GM12878 (cell line): ENCODE results near the gene VDR. TPM values are rescaled to one million over a fixed set of nuclear protein-coding genes. Genes with fewer than 3 reads are reported as not detected.

Source experiments
- ATAC-seq: fragments of 200-7000 bp; cut with Tn5 transposase; 3 replicates; pipeline ENCODE4 v1.9.1; 2020; ENCODE audit warnings: mild to moderate bottlenecking, moderate library complexity
- BruUV-seq: library from RNA; stranded (reverse); fragments of 400-500 nt; replicated peaks from 2 replicates; lab custom pipeline; 2021; lab: Mats Ljungman, UMichigan
- CTCF ChIA-PET: fragments of 300-600 bp; sonication (Branson Sonifier 250); formaldehyde crosslinking; extraction: SDS; loops from one replicate; lab custom pipeline; 2021; ENCODE audit warnings: inconsistent platforms; lab: Yijun Ruan, JAX
- POLR2A ChIA-PET: fragments of 350-600 bp; formaldehyde crosslinking; extraction: SDS; loops from one replicate; lab custom pipeline; 2021; ENCODE audit warnings: inconsistent platforms; lab: Charles Lee
- RAD21 ChIA-PET: fragments of 300-600 bp; sonication (Branson Sonifier 250); formaldehyde crosslinking; loops from one replicate; lab custom pipeline; 2023; ENCODE audit warnings: antibody characterized with exemption; ENCODE audit not compliant: unreplicated experiment; lab: Charles Lee
- SMC1A ChIA-PET: fragments of 300-600 bp; sonication (Branson Sonifier 250); formaldehyde crosslinking; loops from one replicate; lab custom pipeline; 2023; ENCODE audit not compliant: unreplicated experiment, uncharacterized antibody; lab: Charles Lee
- DNase-seq: peaks from one replicate; pipeline ENCODE4 v3.0.0-alpha.2; 2011; ENCODE audit warnings: low read depth, low spot score
- FAIRE-seq: peaks from 3 replicates; lab custom pipeline; 2011; peaks lifted over from hg19 to GRCh38; lab: Jason Lieb, UNC
- H2AFZ ChIP-seq: 2 replicates; pipeline ENCODE4 v1.6.0; 2011; ENCODE audit warnings: low read depth, low read length, control low read depth; ENCODE audit not compliant: control insufficient read depth
- H3K27ac ChIP-seq: 2 replicates; pipeline ENCODE4 v1.5.1; 2011; ENCODE audit warnings: control low read depth; ENCODE audit not compliant: control insufficient read depth, insufficient read depth
- H3K27me3 ChIP-seq, 2 experiments: replicated peaks in 1 of 2; 2 replicates each; pipeline versions ENCODE4 v1.6.0 to v1.6.1; 2011; ENCODE audit warnings: low read length in 1 of 2; ENCODE audit not compliant: control insufficient read depth in 2 of 2, insufficient read depth in 2 of 2
- H3K36me3 ChIP-seq, 2 experiments: 2 replicates each; pipeline ENCODE4 v1.5.1; 2011; ENCODE audit warnings: low read length in 1 of 2; ENCODE audit not compliant: control insufficient read depth in 2 of 2, insufficient read depth in 2 of 2
- H3K4me1 ChIP-seq: 2 replicates; pipeline ENCODE4 v1.6.1; 2011; ENCODE audit warnings: mild to moderate bottlenecking, low read length, moderate library complexity, mixed read lengths; ENCODE audit not compliant: control insufficient read depth, insufficient read depth
- H3K4me2 ChIP-seq: 2 replicates; pipeline ENCODE4 v1.6.0; 2011; ENCODE audit warnings: control low read depth; ENCODE audit not compliant: control insufficient read depth, insufficient read depth
- H3K4me3 ChIP-seq: fragments of 200-600 bp; sonication (generic); 2 replicates; pipeline ENCODE4 v1.5.1; 2016
- H3K79me2 ChIP-seq: 2 replicates; pipeline ENCODE4 v1.6.0; 2011; ENCODE audit warnings: low read length; ENCODE audit not compliant: control insufficient read depth, insufficient read depth
- H3K9ac ChIP-seq: 2 replicates; pipeline ENCODE4 v1.8.0; 2011; ENCODE audit warnings: low read length, control low read depth, mixed read lengths; ENCODE audit not compliant: control insufficient read depth, insufficient read depth
- H3K9me3 ChIP-seq: replicated peaks from 3 replicates; pipeline ENCODE4 v1.5.1; 2011; ENCODE audit warnings: mild to moderate bottlenecking, low read length; ENCODE audit not compliant: control insufficient read depth, insufficient read depth
- H4K20me1 ChIP-seq: 2 replicates; pipeline ENCODE4 v1.6.0; 2011; ENCODE audit not compliant: control insufficient read depth, insufficient read depth
- CBX5 ChIP-seq: sonication (generic); IDR thresholded peaks from 2 replicates; pipeline ENCODE4 v1.6.1; 2016; ENCODE audit warnings: low read depth, moderate library complexity, mild to moderate bottlenecking, inconsistent platforms
- CTCF ChIP-seq, 3 experiments: IDR thresholded peaks in 2 of 3; conservative IDR thresholded peaks in 1 of 3; 2 replicates each; pipeline ENCODE4 v1.5.1; 2011; ENCODE audit warnings: low read depth in 3 of 3, low read length in 3 of 3, mild to moderate bottlenecking in 3 of 3, control low read depth in 2 of 3, moderate library complexity in 2 of 3, inconsistent platforms in 1 of 3, mixed read lengths in 1 of 3; ENCODE audit not compliant: control insufficient read depth in 2 of 3, insufficient read depth in 1 of 3; ENCODE audit errors: extremely low read depth in 1 of 3
- RAD21 ChIP-seq: IDR thresholded peaks from 2 replicates; pipeline ENCODE4 v1.6.1; 2011; ENCODE audit warnings: mild to moderate bottlenecking, low read depth, low read length, moderate library complexity; ENCODE audit not compliant: insufficient read depth
- WGBS: methylation state at CpG from one replicate; pipeline ENCODE4 v1.1.6; 2016; ENCODE audit warnings: low lambda C conversion rate; ENCODE audit not compliant: insufficient replicate concordance, insufficient coverage; ENCODE audit errors: missing lambda C conversion rate; 5-methylcytosine and 5-hydroxymethylcytosine counted together
- in situ Hi-C: fragments of 300-500 bp; cut with MboI; formaldehyde crosslinking; loops from 9 replicates; pipeline ENCODE4 v1.14.3; 2018; ENCODE audit warnings: mixed read lengths
- intact Hi-C: fragments of 100-400 bp; cut with micrococcal nuclease; formaldehyde crosslinking; loops from one replicate; pipeline ENCODE4 v1.14.2; 2022; ENCODE audit not compliant: unreplicated experiment
- polyA plus RNA-seq, 11 experiments: library from polyadenylated mRNA; depleted of rRNA in 4 of 11; unstranded in 6 of 11; stranded (reverse) in 5 of 11; fragments of >200 nt; fragmentation: Nextera tagmentation in 4 of 11; fragmentation: Illumina TruSeq in 1 of 11; extraction: Ambion mirVana in 4 of 11; extraction: Trizol in 1 of 11; gene quantifications; 1 replicate in 1 of 11; 2 replicates in 10 of 11; pipeline versions ENCODE4 v1.2.1 to v1.2.3, GENCODE V29; 2011 to 2016; ENCODE audit warnings: inconsistent platforms in 2 of 11, missing spikeins in 2 of 11, low read depth in 1 of 11
- total RNA-seq, 4 experiments: library from RNA; depleted of rRNA in 3 of 4; stranded (reverse); fragments of >200 nt in 3 of 4; fragmentation: Illumina TruSeq in 1 of 4; extraction: Trizol in 1 of 4; gene quantifications; 2 replicates each; pipeline versions ENCODE4 v1.2.1 to v1.2.3, GENCODE V29; 2013 to 2021

Gene VDR
- total and polyA plus RNA-seq, 10 of the 15 experiments (the other 5 are each of a cell fraction or from before 2014, with no cell fraction given), result 0.27 to 7.9 (median 3.0) TPM

DNA sequence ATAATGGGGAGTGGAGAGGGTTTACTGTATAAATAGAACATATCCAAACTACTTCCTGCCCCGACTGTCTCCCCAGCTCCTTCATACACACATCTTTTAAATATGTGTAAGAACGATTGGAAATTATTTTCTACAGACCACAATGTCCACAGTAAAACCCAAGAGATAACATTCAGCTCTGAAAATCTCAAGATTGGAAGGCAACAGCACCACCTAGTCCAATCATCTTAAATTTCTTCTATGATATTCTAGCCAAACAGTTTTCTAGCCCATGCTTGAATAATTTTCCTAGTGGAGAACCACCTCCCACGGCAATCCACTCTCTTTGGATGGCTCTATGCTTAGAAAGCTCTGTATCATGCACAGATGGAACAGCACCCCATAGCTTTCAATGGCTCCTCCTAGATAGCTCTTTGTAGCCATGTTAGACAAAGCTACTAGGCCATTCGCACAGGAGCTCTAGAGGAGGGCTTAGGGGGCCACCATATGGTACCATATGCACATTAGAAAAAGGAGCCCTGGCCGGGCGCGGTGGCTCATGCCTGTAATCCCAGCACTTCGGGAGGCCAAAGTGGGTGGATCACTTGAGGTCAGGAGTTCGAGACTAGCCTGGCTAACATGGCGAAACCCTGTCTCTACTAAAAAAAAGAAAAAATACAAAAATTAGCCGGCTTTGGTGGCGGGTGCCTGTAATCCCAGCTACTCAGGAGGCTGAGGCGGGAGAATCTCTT, 18.1 kb downstream of the VDR start:
- H3K79me2 ChIP-seq, result no peaks in the 10 kb centered on the region
- in situ Hi-C loops, result no loop called here
- POLR2A ChIA-PET, result interaction anchor here (1.1 to 2.0 kb wide), 3 partner anchors 14 to 54 kb away, joined by 3 to 8 read pairs (median 7); partner anchors contain the start of gene VDR
- DNase-seq (no peak), FAIRE-seq (no peak), ATAC-seq (no peak)
- H3K4me1 ChIP-seq, result peaks cover 59% of the 10 kb centered on the region
- no peaks in the 10 kb centered on the region for H4K20me1 ChIP-seq
- no peaks in the 10 kb centered on the region for H3K27me3 ChIP-seq
- CTCF ChIA-PET, result interaction anchor here (0.9 to 13.0 kb wide), 16 partner anchors 8 to 278 kb away, joined by 3 to 94 read pairs (median 7); partner anchors contain the start of gene VDR
- no TSS peak for BruUV-seq
- intact Hi-C loops, result no loop called here
- WGBS, result 76% methylated on average over 12 of the region's 13 CpGs
- H3K4me3 ChIP-seq, result no peak overlapping the region
- H3K27ac ChIP-seq, result no peak overlapping the region
- TF ChIP-seq RAD21 (0 out of 2 replicates have a peak, but pooled peaks have one; percentile 30), CBX5 (no peak), CTCF (IDR thresholded peaks at IDR 0.05 in 2 of 3, conservative IDR thresholded peaks at IDR 0.05 in 1 of 3; ENCODE audit: control insufficient read depth in 2 of 3, extremely low read depth in 1 of 3, insufficient read depth in 1 of 3, low read depth in 3 of 3, low read length in 3 of 3) (0 out of 6 replicates have a peak, but pooled peaks of 1 of the 3 experiments have one; percentile 5)
- no peak overlapping the region for H2AFZ ChIP-seq
- RAD21 ChIA-PET, result interaction anchor here (0.9 to 4.4 kb wide), 14 partner anchors 8 to 131 kb away, joined by 3 to 44 read pairs (median 7); no protein-coding TSS in a partner anchor
- no peaks in the 10 kb centered on the region for H3K36me3 ChIP-seq
- no peaks in the 10 kb centered on the region for H3K9me3 ChIP-seq
- no peak overlapping the region for H3K4me2 ChIP-seq
- SMC1A ChIA-PET, result interaction anchor here (0.7 to 11.6 kb wide), 15 partner anchors 8 to 145 kb away, joined by 3 to 118 read pairs (median 4); partner anchors contain the start of gene HDAC7
- H3K9ac ChIP-seq, result no peak overlapping the region
